ENCODE data around the gene ATP2B3. TPM values are rescaled to one million over a fixed set of nuclear protein-coding genes. Genes with fewer than 3 reads are reported as not detected.
A peak's percentile ranks its signal among the peaks of the same experiment; 100 is the strongest.

The ATP2B3 gene
- total RNA-seq, 2 donors from 2014 or later = not detected

GRCh38 chrX:153502796-153503195 is 14.6 kb upstream of the ATP2B3 start:
- Histone ChIP-seq H3K27ac (no peak overlapping the region), H3K4me1 (peaks cover 0 to 10% of the 10 kb centered on the region in 2 donors), H3K27me3 (no peaks in the 10 kb centered on the region), H3K36me3 (no peaks in the 10 kb centered on the region), H3K4me3 (no peak overlapping the region), H3K9me3 (no peaks in the 10 kb centered on the region)
- TF ChIP-seq, protein P1, sequence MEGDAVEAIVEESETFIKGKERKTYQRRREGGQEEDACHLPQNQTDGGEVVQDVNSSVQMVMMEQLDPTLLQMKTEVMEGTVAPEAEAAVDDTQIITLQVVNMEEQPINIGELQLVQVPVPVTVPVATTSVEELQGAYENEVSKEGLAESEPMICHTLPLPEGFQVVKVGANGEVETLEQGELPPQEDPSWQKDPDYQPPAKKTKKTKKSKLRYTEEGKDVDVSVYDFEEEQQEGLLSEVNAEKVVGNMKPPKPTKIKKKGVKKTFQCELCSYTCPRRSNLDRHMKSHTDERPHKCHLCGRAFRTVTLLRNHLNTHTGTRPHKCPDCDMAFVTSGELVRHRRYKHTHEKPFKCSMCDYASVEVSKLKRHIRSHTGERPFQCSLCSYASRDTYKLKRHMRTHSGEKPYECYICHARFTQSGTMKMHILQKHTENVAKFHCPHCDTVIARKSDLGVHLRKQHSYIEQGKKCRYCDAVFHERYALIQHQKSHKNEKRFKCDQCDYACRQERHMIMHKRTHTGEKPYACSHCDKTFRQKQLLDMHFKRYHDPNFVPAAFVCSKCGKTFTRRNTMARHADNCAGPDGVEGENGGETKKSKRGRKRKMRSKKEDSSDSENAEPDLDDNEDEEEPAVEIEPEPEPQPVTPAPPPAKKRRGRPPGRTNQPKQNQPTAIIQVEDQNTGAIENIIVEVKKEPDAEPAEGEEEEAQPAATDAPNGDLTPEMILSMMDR (IDR thresholded peaks at IDR 0.05) = no peak
- no peak for DNase-seq (ENCODE audit: low spot score)

DNA sequence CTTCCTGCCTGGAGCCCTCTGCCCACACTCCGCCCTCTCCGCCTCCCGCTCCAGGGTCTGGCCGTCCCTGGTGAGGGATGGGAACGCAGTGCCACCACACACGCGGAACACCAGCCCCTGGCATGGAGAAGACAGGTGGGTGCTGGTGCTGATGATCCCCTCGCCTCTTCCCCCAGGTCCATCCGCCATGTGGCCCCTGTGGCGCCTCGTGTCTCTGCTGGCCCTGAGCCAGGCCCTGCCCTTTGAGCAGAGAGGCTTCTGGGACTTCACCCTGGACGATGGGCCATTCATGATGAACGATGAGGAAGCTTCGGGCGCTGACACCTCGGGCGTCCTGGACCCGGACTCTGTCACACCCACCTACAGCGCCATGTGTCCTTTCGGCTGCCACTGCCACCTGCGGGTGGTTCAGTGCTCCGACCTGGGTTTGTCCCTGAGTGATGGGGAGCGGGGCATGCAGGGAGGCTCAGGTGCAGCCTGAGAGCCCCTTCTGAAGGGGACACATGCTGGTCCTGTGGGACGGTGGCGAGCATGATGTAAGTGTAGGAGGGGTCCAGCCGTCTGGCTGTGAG is 12.9 kb upstream of the ATP2B3 start:
- Histone ChIP-seq H3K9me3 (no peaks in the 10 kb centered on the region), H3K36me3 (no peaks in the 10 kb centered on the region), H3K27ac (no peak overlapping the region), H3K27me3 (no peaks in the 10 kb centered on the region), H3K4me3 (no peak overlapping the region), H3K4me1 (peaks cover 0 to 3% of the 10 kb centered on the region in 2 donors)
- no peak for DNase-seq (ENCODE audit: low spot score)
- TF ChIP-seq, protein P1 (IDR thresholded peaks at IDR 0.05) = no peak

- TF ChIP-seq, protein P1 (IDR thresholded peaks at IDR 0.05) = no peak
- peaks cover 0 to 3% of the 10 kb centered on the region in 2 donors for H3K4me1 ChIP-seq
These were observed 12.1 kb upstream of the ATP2B3 start for GRCh38 chrX:153505361-153505760.

GRCh38 chrX:153507484-153508178 is 9.8 kb upstream of the ATP2B3 start:
- H3K27me3 ChIP-seq = no peaks in the 10 kb centered on the region
- DNase-seq (ENCODE audit: low spot score) = peak; percentile 82
- no peak overlapping the region for H3K27ac ChIP-seq
- H3K9me3 ChIP-seq = no peaks in the 10 kb centered on the region
- no peak overlapping the region for H3K4me3 ChIP-seq
- TF ChIP-seq, protein P1 (IDR thresholded peaks at IDR 0.05) = peak; percentile 76 to 90
- no peaks in the 10 kb centered on the region for H3K36me3 ChIP-seq
- peaks cover 0 to 3% of the 10 kb centered on the region in 2 donors for H3K4me1 ChIP-seq

More at GRCh38 chrX:153505361-153505760, 12.1 kb upstream of the ATP2B3 start:
- Histone ChIP-seq H3K27me3 (no peaks in the 10 kb centered on the region), H3K4me3 (no peak overlapping the region), H3K27ac (no peak overlapping the region), H3K36me3 (no peaks in the 10 kb centered on the region), H3K9me3 (no peaks in the 10 kb centered on the region)
- no peak for DNase-seq (ENCODE audit: low spot score)

DNA sequence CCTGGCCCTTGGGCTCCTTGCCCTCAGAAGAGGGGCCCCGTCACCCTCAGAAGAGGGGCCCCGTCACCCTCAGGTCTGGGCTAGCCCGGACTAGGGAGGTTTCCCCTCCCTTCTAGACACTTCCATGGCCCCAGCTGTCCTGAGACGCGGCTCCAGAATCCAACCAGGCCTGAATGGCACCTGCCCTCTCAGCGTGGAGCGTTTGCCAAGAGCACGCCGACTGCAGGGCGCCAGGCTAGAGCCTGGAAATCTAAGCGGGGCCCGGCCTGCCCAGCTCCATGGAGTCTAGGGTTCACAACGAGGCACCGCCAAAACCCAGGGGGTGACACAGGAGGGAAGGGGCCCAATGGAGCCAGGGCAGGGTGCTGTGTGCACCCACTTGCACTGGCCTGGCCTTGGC is 7.8 kb upstream of the ATP2B3 start:
- no peak for DNase-seq (ENCODE audit: low spot score)
- Histone ChIP-seq H3K36me3 (no peaks in the 10 kb centered on the region), H3K27me3 (no peaks in the 10 kb centered on the region), H3K27ac (no peak overlapping the region), H3K4me1 (peaks cover 0 to 3% of the 10 kb centered on the region in 2 donors), H3K4me3 (no peak overlapping the region), H3K9me3 (no peaks in the 10 kb centered on the region)
- TF ChIP-seq, protein P1 (IDR thresholded peaks at IDR 0.05) = no peak
